GM19463 (cell line): ENCODE measurements around the gene ITIH5.
"Not testable (repeated sequence)": the region's sequence is repeated elsewhere in the genome, so short reads cannot be mapped to it uniquely, and the experiment has no call there.

Experiments
- ATAC-seq: cut with Tn5 transposase; IDR thresholded peaks from one replicate; pipeline ENCODE4 v1.9.1; 2021; ENCODE audit warnings: mild to moderate bottlenecking, moderate library complexity; ENCODE audit not compliant: unreplicated experiment

ITIH5 gene

GRCh38 chr10:7689591-7689990 is 22.8 kb upstream of the ITIH5 start:
- ATAC-seq: no peak

- peak; percentile 98 for ATAC-seq
These were observed 20.6 kb upstream of the ITIH5 start for GRCh38 chr10:7687228-7687907.

- no peak for ATAC-seq
These were observed 19.8 kb upstream of the ITIH5 start for GRCh38 chr10:7686351-7687171.

- ATAC-seq: not testable (repeated sequence)
These were observed 13.3 kb upstream of the ITIH5 start for GRCh38 chr10:7680078-7680477.

- no peak for ATAC-seq
These were observed 12.5 kb upstream of the ITIH5 start for GRCh38 chr10:7679256-7679655.

GRCh38 chr10:7672341-7673134 is 5.8 kb upstream of the ITIH5 start:
- ATAC-seq: no peak

- no peak for ATAC-seq
These were observed 3.4 kb upstream of the ITIH5 start for GRCh38 chr10:7670157-7670556.

GRCh38 chr10:7667262-7668141 is 736 bp upstream of the ITIH5 start:
- no peak for ATAC-seq

GRCh38 chr10:7665767-7666166 is 999 bp downstream of the ITIH5 start:
- ATAC-seq: no peak

GRCh38 chr10:7664707-7665106 is 2.1 kb downstream of the ITIH5 start:
- no peak for ATAC-seq

- no peak for ATAC-seq
These were observed 4.2 kb downstream of the ITIH5 start for GRCh38 chr10:7662522-7662921.

GRCh38 chr10:7659560-7659959 is 7.2 kb downstream of the ITIH5 start:
- no peak for ATAC-seq

GRCh38 chr10:7657552-7657951 is 9.2 kb downstream of the ITIH5 start:
- ATAC-seq: no peak

GRCh38 chr10:7657079-7657478 is 9.7 kb downstream of the ITIH5 start:
- ATAC-seq: not testable (repeated sequence)

- ATAC-seq: no peak
These were observed 14.8 kb downstream of the ITIH5 start for GRCh38 chr10:7651853-7652470.

GRCh38 chr10:7649673-7650300 is 17.0 kb downstream of the ITIH5 start:
- no peak for ATAC-seq

- ATAC-seq: no peak
These were observed 19.6 kb downstream of the ITIH5 start for GRCh38 chr10:7647062-7647664.

GRCh38 chr10:7642491-7643011 is 24.2 kb downstream of the ITIH5 start:
- ATAC-seq: no peak
